ENCODE results near the gene CARHSP1.
"Not testable (repeated sequence)": the region's sequence is repeated elsewhere in the genome, so short reads cannot be mapped to it uniquely, and the experiment has no call there.

DNA sequence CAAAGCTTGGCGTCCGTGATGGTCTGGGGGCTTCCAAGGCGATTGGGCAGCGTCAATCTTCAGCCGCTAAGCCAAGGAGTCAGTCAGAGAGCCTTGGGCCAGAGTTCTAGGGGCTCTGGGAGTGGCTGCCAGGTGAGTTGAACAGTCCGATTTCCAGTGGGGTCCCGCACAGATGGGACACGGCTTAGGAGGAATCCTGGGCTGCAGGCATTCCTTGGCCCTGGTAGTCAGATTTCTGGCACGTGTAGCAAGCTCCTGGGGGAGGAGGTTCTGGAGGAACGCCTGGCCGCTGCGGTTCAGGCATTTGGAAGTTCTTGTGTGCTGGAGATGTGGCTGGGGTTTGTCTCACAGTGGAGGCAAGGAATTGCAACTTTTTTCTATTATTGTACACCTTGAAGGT, 25.5 kb downstream of the CARHSP1 start:
- TF ChIP-seq POLR2AphosphoS5 (IDR thresholded peaks at IDR 0.05; ENCODE audit: borderline replicate concordance, low read depth, low read length); EZH2 (IDR thresholded peaks at IDR 0.05): not testable (repeated sequence)

Data from SK-N-MC (cell line).